Memory B cell (primary cell): ENCODE measurements around the gene KRTAP4-1.
A peak's percentile ranks its signal among the peaks of the same experiment; 100 is the strongest.
"Not testable (repeated sequence)": the region's sequence is repeated elsewhere in the genome, so short reads cannot be mapped to it uniquely, and the experiment has no call there.

Experiments used
- ATAC-seq: fragments of 150-1000 bp; cut with Tn5 transposase; 2 replicates; pipeline ENCODE4 v1.10.0; 2021; ENCODE audit warnings: low read depth, mild to moderate bottlenecking, moderate library complexity
- DNase-seq, 2 donors: peaks; one replicate each; pipeline ENCODE4 v3.0.0; 2022; ENCODE audit warnings: low spot score in 2 of 2
- H3K27ac Mint-ChIP-seq: one replicate; pipeline ENCODE4 v1.8.0; 2022; ENCODE audit warnings: mild to moderate bottlenecking, moderate library complexity, mixed read lengths
- H3K27me3 Mint-ChIP-seq: one replicate; pipeline ENCODE4 v1.8.0; 2022; ENCODE audit warnings: mixed read lengths
- H3K36me3 Mint-ChIP-seq: one replicate; pipeline ENCODE4 v1.8.0; 2022; ENCODE audit warnings: mild to moderate bottlenecking, mixed read lengths
- H3K4me1 Mint-ChIP-seq: one replicate; pipeline ENCODE4 v1.8.0; 2022; ENCODE audit warnings: mixed read lengths
- H3K4me3 Mint-ChIP-seq: one replicate; pipeline ENCODE4 v1.8.0; 2022; ENCODE audit warnings: mild to moderate bottlenecking, moderate library complexity, mixed read lengths
- H3K9me3 Mint-ChIP-seq: one replicate; pipeline ENCODE4 v1.8.0; 2022; ENCODE audit warnings: mixed read lengths

KRTAP4-1 gene

DNA sequence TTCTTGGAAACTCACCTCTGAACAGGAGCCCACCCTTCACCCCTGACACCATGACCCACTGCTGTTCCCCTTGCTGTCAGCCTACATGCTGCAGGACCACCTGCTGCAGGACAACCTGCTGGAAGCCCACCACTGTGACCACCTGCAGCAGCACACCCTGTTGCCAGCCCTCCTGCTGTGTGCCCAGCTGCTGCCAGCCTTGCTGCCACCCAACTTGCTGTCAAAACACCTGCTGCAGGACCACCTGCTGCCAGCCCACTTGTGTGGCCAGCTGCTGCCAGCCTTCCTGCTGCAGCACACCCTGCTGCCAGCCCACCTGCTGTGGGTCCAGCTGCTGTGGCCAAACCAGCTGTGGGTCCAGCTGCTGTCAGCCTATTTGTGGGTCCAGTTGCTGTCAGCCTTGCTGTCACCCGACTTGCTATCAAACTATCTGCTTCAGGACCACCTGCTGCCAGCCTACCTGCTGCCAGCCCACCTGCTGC lies 5.2 kb upstream of the KRTAP4-1 start, which contains the start of gene KRTAP9-1:
TSS of gene KRTAP9-1 (plus strand) at position 51 of the 482 bp plus-strand sequence. CDS start at position 51, 0 bp downstream.
- not testable (repeated sequence) for ATAC-seq, H3K4me3 Mint-ChIP-seq, DNase-seq, H3K36me3 Mint-ChIP-seq, H3K9me3 Mint-ChIP-seq, H3K27ac Mint-ChIP-seq, H3K4me1 Mint-ChIP-seq
- H3K27me3 Mint-ChIP-seq = peaks cover 33% of the 10 kb centered on the region

DNA sequence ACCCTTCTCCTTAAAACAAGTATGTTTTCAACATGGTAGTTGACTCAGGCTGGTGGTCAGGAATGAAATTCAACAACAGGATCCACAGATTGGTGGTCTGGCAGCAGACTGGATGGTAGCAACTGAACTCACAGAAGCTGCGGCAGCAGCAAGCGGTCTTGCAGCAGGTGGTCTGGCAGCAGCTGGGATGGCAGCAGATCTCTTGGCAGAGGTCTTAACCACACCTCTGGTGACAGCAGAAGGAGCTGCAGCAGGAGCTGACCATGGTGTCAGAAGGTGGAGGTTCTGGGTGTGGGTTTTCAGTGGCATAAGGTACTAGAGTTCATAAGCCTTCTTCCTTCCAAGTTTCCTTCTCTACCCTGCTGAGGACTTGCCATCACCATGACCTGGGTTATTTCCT lies 2.2 kb upstream of the KRTAP4-1 start:
- no peak overlapping the region for H3K4me3 Mint-ChIP-seq
- peaks cover 36% of the 10 kb centered on the region for H3K27me3 Mint-ChIP-seq
- no peaks in the 10 kb centered on the region for H3K36me3 Mint-ChIP-seq
- H3K9me3 Mint-ChIP-seq = peaks cover 1% of the 10 kb centered on the region
- DNase-seq (no peak), ATAC-seq (no peak)
- H3K27ac Mint-ChIP-seq = no peak overlapping the region
- no peaks in the 10 kb centered on the region for H3K4me1 Mint-ChIP-seq

DNA sequence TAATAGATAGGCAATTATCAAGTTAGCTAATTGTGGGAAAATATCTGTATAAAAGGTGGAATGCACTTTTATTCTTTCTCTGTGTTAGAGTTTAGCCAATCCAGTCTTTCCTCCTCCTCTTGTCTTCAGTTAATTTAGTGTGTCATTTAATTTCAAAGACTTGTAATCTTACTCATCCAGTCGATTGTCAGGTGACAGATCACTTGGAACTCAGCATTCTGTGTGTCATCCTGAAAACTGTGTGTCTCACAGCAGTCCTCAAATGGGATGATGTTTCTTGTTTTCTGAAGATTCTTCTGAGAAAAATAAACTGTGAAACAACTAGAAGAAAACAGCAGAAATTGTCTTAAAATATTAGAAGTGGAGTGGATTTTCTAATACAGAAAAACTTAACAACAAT lies 290 bp upstream of the KRTAP4-1 start:
- H3K4me3 Mint-ChIP-seq = no peak overlapping the region
- DNase-seq = no peak
- ATAC-seq = no peak
- no peaks in the 10 kb centered on the region for H3K4me1 Mint-ChIP-seq
- no peaks in the 10 kb centered on the region for H3K36me3 Mint-ChIP-seq
- H3K27ac Mint-ChIP-seq = no peak overlapping the region
- peaks cover 24% of the 10 kb centered on the region for H3K27me3 Mint-ChIP-seq
- H3K9me3 Mint-ChIP-seq = peaks cover 1% of the 10 kb centered on the region

DNA sequence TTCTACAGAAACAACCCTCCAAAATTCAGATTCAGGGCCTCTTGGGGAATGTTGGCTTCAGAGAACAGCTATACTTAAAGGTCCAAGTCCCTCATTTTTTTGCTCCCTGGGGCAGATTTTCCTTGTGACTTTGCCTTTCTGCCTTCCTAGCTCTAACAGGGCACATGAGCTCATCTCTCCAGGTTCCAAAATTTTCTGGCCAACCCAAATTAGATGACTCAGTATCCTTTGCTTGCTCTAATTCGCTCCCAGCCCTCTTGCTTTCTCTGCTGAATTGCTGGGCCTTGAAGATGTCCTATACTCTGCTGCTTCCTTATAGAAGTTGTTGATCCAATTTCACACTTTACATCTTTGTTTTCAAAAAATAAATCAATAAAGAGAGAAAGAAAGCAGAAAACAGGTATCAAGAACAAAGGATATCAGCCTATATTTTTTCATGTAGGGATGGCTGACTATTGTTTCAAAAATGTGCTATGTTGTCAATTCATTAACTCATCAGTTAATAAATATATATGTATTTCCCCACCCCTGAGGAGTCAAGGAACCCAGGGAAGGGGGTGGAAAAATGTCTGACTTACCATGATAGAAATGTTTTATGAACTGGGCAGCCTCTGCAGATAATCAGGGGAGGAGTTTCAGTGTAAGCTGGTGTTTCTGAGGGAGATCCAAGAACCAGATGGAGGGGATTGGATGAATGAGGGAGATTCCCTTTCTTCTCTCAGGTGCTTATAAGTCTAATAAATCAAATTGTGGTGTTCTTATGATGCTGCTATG lies 5.7 kb downstream of the KRTAP4-1 start:
- Mint-ChIP-seq H3K27me3 (peaks cover under 1% of the 10 kb centered on the region), H3K27ac (no peak overlapping the region), H3K4me1 (peaks cover 30% of the 10 kb centered on the region), H3K4me3 (no peak overlapping the region), H3K9me3 (no peaks in the 10 kb centered on the region), H3K36me3 (no peaks in the 10 kb centered on the region)
- DNase-seq = no peak
- no peak for ATAC-seq

DNA sequence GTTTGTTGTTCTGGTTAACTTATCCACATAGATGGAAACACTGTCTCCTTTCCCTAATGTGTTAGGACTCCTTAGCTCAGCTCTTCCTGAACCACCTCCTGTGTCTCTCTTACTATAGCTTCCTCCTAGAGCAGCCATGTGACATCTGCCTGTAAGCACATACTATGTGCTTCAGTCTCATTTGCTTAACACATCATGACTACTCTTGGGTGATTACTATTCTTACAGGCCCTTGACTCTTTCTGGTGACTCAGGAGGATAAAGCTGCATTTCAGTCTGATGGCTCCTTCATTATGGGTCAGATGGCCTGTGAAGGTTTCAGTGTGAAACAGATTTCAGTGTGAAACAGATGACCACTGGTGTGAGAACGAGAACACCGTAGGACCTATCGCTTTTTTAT lies 6.4 kb downstream of the KRTAP4-1 start:
- Mint-ChIP-seq H3K27ac (no peak overlapping the region), H3K36me3 (no peaks in the 10 kb centered on the region), H3K4me1 (peaks cover 30% of the 10 kb centered on the region), H3K4me3 (no peak overlapping the region), H3K27me3 (no peaks in the 10 kb centered on the region), H3K9me3 (no peaks in the 10 kb centered on the region)
- peak; percentile 67 for ATAC-seq
- no peak for DNase-seq

DNA sequence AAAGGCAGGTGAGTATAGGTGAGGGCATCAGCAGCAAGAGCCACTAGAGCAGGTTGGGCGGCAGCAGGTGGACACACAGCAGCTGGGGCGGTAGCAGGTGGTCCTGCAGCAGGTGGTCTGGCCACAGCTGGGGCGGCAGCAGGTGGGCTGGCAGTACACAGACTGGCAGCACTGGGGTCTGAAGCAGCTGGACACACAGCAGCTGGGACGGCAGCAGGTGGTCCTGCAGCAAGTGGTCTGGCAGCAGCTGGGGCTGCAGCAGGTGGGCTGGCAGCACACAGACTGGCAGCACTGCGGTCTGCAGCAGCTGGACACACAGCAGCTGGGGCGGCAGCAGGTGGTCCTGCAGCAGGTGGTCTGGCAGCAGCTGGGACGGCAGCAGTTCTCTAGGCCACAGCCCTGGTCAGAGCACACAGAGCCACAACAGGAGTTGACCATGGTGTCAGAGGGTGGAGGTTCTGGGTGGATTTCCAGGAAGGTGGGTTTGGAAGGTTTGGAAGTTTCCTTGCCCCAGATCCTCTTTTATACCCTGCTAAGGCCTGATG lies 6.9 kb downstream of the KRTAP4-1 start, which contains the start of gene KRTAP4-2:
TSS of gene KRTAP4-2 (minus strand) at position 495 of the 545 bp plus-strand sequence. CDS start at position 438, 57 bp downstream.
- H3K27me3 Mint-ChIP-seq = no peaks in the 10 kb centered on the region
- peaks cover 30% of the 10 kb centered on the region for H3K4me1 Mint-ChIP-seq
- H3K36me3 Mint-ChIP-seq = no peaks in the 10 kb centered on the region
- no peak within 1 kb of the TSS for H3K27ac Mint-ChIP-seq
- no peak for ATAC-seq
- no peak within 1 kb of the TSS for H3K4me3 Mint-ChIP-seq
- DNase-seq = no peak
- H3K9me3 Mint-ChIP-seq = no peaks in the 10 kb centered on the region

DNA sequence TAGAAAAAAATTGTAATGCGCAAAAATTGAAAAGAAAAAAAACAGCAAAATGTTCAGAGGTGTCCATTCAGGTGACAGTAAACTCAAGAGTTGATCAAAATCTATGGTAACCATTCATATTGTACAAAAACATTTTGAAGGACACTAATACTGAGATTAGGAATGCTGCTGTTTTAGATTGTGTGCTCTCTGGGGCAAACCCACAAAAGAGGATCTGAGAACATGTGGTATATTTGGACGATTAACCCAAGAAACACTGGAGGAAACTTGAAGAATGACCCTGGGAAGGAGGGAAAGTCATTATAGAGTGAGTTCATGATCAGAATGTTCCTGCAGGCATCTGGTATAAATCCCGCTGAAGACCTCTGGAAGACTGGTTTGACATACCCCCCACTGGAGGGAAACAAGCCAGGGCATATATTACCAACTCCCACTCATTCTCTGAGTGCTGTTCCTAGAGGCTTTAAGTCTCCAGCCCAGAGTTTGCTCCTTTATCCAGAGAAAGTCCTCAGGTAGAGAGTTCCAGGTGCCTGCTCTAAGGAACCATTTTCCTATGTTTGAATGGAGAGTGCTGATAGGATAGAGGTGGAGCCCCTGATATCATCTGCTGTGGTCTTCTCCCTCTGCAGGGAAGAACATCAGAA lies 7.8 kb downstream of the KRTAP4-1 start:
- H3K27ac Mint-ChIP-seq = peak overlapping the region; percentile 52
- H3K27me3 Mint-ChIP-seq = peaks cover 2% of the 10 kb centered on the region
- peaks cover 32% of the 10 kb centered on the region for H3K4me1 Mint-ChIP-seq
- no peaks in the 10 kb centered on the region for H3K36me3 Mint-ChIP-seq
- H3K4me3 Mint-ChIP-seq = peak overlapping the region; percentile 40
- DNase-seq (no peak), ATAC-seq (peak; percentile 89)
- no peaks in the 10 kb centered on the region for H3K9me3 Mint-ChIP-seq

DNA sequence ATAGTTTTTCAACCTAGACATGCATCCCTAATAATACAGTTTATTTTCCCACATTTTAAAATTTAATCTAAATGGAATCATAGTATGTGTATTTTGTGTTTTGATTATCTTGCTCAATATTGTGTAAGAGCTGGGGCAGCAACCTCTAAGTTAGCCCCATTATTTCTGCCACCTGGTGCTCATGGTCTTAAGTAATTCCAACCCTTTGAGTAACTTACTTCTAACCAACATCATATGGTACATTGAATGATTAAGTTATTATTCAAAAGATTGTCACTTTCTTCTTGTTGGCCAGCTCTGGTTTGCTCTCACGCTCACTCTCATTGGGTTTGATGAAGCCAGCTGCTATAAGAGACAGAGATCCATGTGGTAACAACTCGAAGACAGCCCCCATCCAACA lies 12.8 kb downstream of the KRTAP4-1 start:
- Mint-ChIP-seq H3K36me3 (no peaks in the 10 kb centered on the region), H3K27ac (no peak overlapping the region), H3K4me1 (peaks cover 16% of the 10 kb centered on the region), H3K9me3 (no peaks in the 10 kb centered on the region), H3K4me3 (no peak overlapping the region), H3K27me3 (peaks cover 3% of the 10 kb centered on the region)
- ATAC-seq (no peak), DNase-seq (no peak)

DNA sequence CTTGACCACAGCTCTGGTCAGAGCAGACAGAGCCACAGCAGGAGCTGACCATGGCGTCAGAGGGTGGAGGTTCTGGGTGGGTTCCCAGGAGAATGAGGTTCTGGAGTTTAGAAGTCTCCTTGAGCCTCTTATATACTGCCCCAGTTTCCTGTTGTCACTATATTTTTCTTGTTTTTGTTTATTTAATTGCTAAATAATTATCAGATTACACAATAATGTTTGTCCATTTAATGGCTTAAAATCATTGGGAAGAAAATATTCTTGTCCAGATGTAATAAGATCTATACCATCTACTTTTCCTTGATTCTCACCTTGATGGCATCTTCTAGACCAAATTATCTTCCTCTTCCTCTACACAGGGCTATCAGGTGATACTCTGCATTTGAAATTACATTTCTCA lies 16.6 kb downstream of the KRTAP4-1 start, which contains the start of gene KRTAP4-3:
TSS of gene KRTAP4-3 (minus strand) at position 101 of the 400 bp plus-strand sequence. CDS start at position 52, 49 bp downstream.
- DNase-seq (no peak), ATAC-seq (no peak)
- Mint-ChIP-seq H3K27ac (no peak within 1 kb of the TSS), H3K27me3 (peaks cover 5% of the 10 kb centered on the region), H3K4me3 (no peak within 1 kb of the TSS), H3K9me3 (no peaks in the 10 kb centered on the region), H3K4me1 (peaks cover 2% of the 10 kb centered on the region), H3K36me3 (no peaks in the 10 kb centered on the region)

DNA sequence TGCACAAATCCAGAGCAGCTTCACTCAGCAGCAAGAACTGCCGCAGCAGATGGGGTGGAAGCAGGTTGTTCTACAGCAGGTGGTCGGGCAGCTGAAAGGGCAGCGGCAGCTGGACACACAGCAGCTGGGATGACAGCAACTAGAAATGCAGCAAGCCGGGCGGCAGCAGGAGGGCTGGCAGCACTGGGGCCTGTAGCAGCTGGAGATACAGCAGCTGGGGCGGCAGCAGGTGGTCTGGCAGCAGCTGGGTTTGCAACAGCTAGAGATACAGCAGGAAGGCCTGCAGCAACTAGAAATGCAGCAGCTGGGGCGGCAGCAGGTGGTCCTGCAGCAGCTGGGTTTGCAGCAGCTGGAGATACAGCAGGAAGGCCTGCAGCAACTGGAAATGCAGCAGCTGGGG lies 17.1 kb downstream of the KRTAP4-1 start:
- Mint-ChIP-seq H3K27ac (no peak overlapping the region), H3K4me3 (no peak overlapping the region), H3K4me1 (peaks cover 2% of the 10 kb centered on the region), H3K27me3 (peaks cover 6% of the 10 kb centered on the region), H3K9me3 (no peaks in the 10 kb centered on the region), H3K36me3 (no peaks in the 10 kb centered on the region)
- ATAC-seq (no peak), DNase-seq (no peak)

DNA sequence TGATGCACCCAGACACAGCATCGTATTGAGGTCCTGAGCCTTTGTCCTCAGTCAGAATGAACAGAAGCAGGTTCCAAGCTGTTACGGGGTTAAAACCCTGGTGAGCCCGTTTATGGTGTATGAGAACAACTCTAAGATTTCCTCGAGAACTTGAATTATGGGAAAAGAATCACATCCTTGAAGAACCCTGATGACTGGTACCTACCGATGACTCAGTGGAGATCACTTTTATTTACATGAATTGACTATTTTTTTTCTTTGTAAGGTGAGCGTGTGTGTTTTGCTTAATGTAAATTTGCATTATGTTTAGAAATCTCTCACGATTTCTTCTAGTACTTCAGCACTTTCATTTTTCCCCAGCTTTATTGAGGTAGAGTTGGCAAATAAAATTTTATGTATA lies 20.9 kb downstream of the KRTAP4-1 start:
- Mint-ChIP-seq H3K4me1 (no peaks in the 10 kb centered on the region), H3K4me3 (no peak overlapping the region), H3K27ac (no peak overlapping the region), H3K9me3 (no peaks in the 10 kb centered on the region), H3K27me3 (peaks cover 7% of the 10 kb centered on the region), H3K36me3 (no peaks in the 10 kb centered on the region)
- DNase-seq (no peak), ATAC-seq (no peak)

DNA sequence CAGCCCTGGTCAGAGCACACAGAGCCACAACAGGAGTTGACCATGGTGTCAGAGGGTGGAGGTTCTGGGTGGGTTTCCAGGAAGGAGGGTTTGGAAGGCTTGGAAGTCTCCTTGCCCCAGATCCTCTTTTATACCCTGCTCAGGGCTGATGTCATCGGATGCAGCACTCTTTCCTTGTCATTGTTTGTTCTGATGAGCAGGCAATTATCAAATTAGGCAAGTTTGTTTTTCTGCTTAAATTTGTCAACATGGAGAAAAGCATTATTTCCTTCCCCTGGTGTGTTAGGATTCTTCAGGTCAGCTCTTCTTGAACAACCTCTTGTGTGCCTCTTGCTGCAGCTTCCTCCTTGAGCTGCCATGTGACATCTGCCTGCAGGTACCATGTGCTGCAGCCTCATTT lies 24.1 kb downstream of the KRTAP4-1 start, which contains the start of gene KRTAP4-4:
TSS of gene KRTAP4-4 (minus strand) at position 101 of the 400 bp plus-strand sequence. CDS start at position 44, 57 bp downstream.
- H3K9me3 Mint-ChIP-seq = no peaks in the 10 kb centered on the region
- DNase-seq (no peak), ATAC-seq (no peak)
- H3K27ac Mint-ChIP-seq = no peak within 1 kb of the TSS
- H3K27me3 Mint-ChIP-seq = peaks cover 16% of the 10 kb centered on the region
- no peak within 1 kb of the TSS for H3K4me3 Mint-ChIP-seq
- H3K4me1 Mint-ChIP-seq = no peaks in the 10 kb centered on the region
- no peaks in the 10 kb centered on the region for H3K36me3 Mint-ChIP-seq

DNA sequence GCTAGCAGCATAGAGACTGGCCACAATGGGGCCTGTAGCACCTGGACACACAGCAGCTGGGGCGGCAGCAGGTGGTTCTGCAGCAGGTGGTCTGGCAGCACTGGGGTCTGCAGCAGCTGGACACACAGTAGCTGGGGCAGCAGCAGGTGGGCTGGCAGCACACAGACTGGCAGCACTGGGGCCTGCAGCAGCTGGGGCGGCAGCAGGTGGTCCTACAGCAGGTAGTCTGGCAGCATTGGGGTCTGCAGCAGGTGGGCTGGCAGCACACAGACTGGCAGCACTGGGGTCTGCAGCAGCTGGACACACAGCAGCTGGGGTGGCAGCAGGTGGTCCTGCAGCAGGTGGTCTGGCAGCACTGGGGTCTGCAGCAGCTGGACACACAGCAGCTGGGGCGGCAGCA lies 24.5 kb downstream of the KRTAP4-1 start:
- not testable (repeated sequence) for H3K27ac Mint-ChIP-seq, H3K36me3 Mint-ChIP-seq, H3K4me3 Mint-ChIP-seq, H3K9me3 Mint-ChIP-seq, H3K4me1 Mint-ChIP-seq, ATAC-seq, DNase-seq
- peaks cover 16% of the 10 kb centered on the region for H3K27me3 Mint-ChIP-seq

DNA sequence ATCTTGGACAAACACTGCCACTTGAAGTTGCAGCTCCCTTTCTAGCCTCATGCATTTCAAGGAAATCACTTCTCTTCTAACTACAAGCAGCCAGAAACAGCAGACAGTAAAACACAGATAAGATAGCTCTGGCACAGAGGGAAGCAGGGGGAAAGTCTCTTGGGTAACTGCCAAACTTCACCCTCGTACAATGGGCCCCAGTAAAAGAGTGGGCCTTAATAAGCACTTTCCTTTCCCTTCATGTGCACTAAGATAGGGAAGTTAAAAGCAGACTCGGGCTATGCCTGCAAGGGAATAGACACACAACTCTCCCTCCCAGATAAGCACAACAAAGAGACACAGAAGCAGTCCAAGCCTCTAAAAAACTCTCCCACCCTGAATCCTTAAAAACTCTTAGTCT lies 30.9 kb downstream of the KRTAP4-1 start:
- Mint-ChIP-seq H3K27ac (no peak overlapping the region), H3K36me3 (no peaks in the 10 kb centered on the region), H3K27me3 (peaks cover 14% of the 10 kb centered on the region), H3K9me3 (no peaks in the 10 kb centered on the region), H3K4me1 (peaks cover 3% of the 10 kb centered on the region), H3K4me3 (no peak overlapping the region)
- DNase-seq (no peak), ATAC-seq (no peak)
